NB4 (cell line): ENCODE data around the gene ERCC1.

ENCODE experiments used
- CTCF ChIP-seq: IDR thresholded peaks from one replicate; pipeline ENCODE4 v1.5.1; 2012; ENCODE audit warnings: low read depth, low read length
- MAX ChIP-seq: IDR thresholded peaks from 2 replicates; pipeline ENCODE4 v1.6.1; 2011; ENCODE audit warnings: low read depth, low read length
- POLR2A ChIP-seq: IDR thresholded peaks from 2 replicates; pipeline ENCODE4 v1.6.1; 2011; ENCODE audit warnings: mild to moderate bottlenecking; ENCODE audit not compliant: insufficient read length; ENCODE audit errors: extremely low read depth

- TF ChIP-seq CTCF (no peak), POLR2A (no peak), MAX (no peak)
Observed at GRCh38 chr19:45417151-45417550, 6.6 kb downstream of the ERCC1 start.
